Astrocyte (in vitro differentiated cells and primary cell): ENCODE data around the gene MB. TPM values are rescaled to one million over a fixed set of nuclear protein-coding genes. Genes with fewer than 3 reads are reported as not detected.

Experiments
- DNase-seq: peaks from one replicate; pipeline ENCODE4 v3.0.0-alpha.2; 2010; ENCODE audit warnings: low read depth
- FAIRE-seq: peaks from 2 replicates; lab custom pipeline; 2011; peaks lifted over from hg19 to GRCh38; lab: Jason Lieb, UNC
- H2AFZ ChIP-seq: 2 replicates; pipeline ENCODE4 v1.6.0; 2012; ENCODE audit warnings: low read depth, low read length, inconsistent platforms
- H3K27ac ChIP-seq: 2 replicates; pipeline ENCODE4 v1.5.1; 2011; ENCODE audit warnings: low read depth, low read length, inconsistent platforms
- H3K27me3 ChIP-seq: 2 replicates; pipeline ENCODE4 v1.6.0; 2011; ENCODE audit warnings: low read length, inconsistent platforms; ENCODE audit not compliant: insufficient read depth
- H3K36me3 ChIP-seq: 2 replicates; pipeline ENCODE4 v1.5.1; 2011; ENCODE audit warnings: low read length, inconsistent platforms; ENCODE audit not compliant: insufficient read depth
- H3K4me1 ChIP-seq: 2 replicates; pipeline ENCODE4 v1.5.1; 2011; ENCODE audit warnings: low read length, inconsistent platforms; ENCODE audit not compliant: insufficient read depth
- H3K4me2 ChIP-seq: 2 replicates; pipeline ENCODE4 v1.6.0; 2012; ENCODE audit warnings: low read length, inconsistent platforms
- H3K4me3 ChIP-seq: 2 replicates; pipeline ENCODE4 v1.5.1; 2011; ENCODE audit warnings: low read depth, mild to moderate bottlenecking, low read length, inconsistent platforms; ENCODE audit not compliant: insufficient read depth
- H3K79me2 ChIP-seq: 2 replicates; pipeline ENCODE4 v1.6.0; 2012; ENCODE audit warnings: mild to moderate bottlenecking, low read length, inconsistent platforms; ENCODE audit not compliant: insufficient read depth
- H3K9ac ChIP-seq: 2 replicates; pipeline ENCODE4 v1.6.0; 2012; ENCODE audit warnings: mild to moderate bottlenecking, low read length, inconsistent platforms
- H3K9me3 ChIP-seq: 2 replicates; pipeline ENCODE4 v1.5.1; 2012; ENCODE audit warnings: low read depth, mild to moderate bottlenecking, low read length, inconsistent platforms; ENCODE audit not compliant: insufficient read depth
- H4K20me1 ChIP-seq: 2 replicates; pipeline ENCODE4 v1.6.0; 2012; ENCODE audit warnings: low read length, inconsistent platforms; ENCODE audit not compliant: insufficient read depth
- H3K27ac Mint-ChIP-seq: one replicate; pipeline ENCODE4 v1.8.0; 2021; ENCODE audit warnings: mild to moderate bottlenecking, mixed read lengths; ENCODE audit not compliant: unreplicated experiment
- H3K27me3 Mint-ChIP-seq: one replicate; pipeline ENCODE4 v1.8.0; 2021; ENCODE audit warnings: low read depth, mixed read lengths; ENCODE audit not compliant: unreplicated experiment
- H3K36me3 Mint-ChIP-seq: one replicate; pipeline ENCODE4 v1.8.0; 2021; ENCODE audit warnings: low read depth, mixed read lengths; ENCODE audit not compliant: unreplicated experiment
- H3K4me1 Mint-ChIP-seq: one replicate; pipeline ENCODE4 v1.8.0; 2021; ENCODE audit warnings: low read depth, mixed read lengths; ENCODE audit not compliant: unreplicated experiment
- H3K4me3 Mint-ChIP-seq: one replicate; pipeline ENCODE4 v1.8.0; 2021; ENCODE audit warnings: mild to moderate bottlenecking, moderate library complexity, mixed read lengths; ENCODE audit not compliant: unreplicated experiment
- H3K9me3 Mint-ChIP-seq: one replicate; pipeline ENCODE4 v1.8.0; 2021; ENCODE audit warnings: mild to moderate bottlenecking, mixed read lengths; ENCODE audit not compliant: unreplicated experiment
- CTCF ChIP-seq: IDR thresholded peaks from 2 replicates; pipeline ENCODE4 v1.5.1; 2011; ENCODE audit warnings: low read depth, mild to moderate bottlenecking, inconsistent platforms, low read length, moderate library complexity; ENCODE audit not compliant: insufficient read depth
- EZH2 ChIP-seq: IDR thresholded peaks from 2 replicates; pipeline ENCODE4 v1.6.1; 2012; ENCODE audit warnings: mild to moderate bottlenecking, low read length, inconsistent platforms; ENCODE audit not compliant: insufficient read depth
- total RNA-seq: library from RNA; stranded (reverse); gene quantifications from 2 replicates; pipeline ENCODE4 v1.2.1, GENCODE V29; 2021

MB gene
- total RNA-seq, 1 donor from 2014 or later = not detected

- no peak overlapping the region for H3K4me2 ChIP-seq
Measured at GRCh38 chr22:35581023-35581413, 36.1 kb downstream of the MB start.

GRCh38 chr22:35580351-35581022, 36.6 kb downstream of the MB start:
- H4K20me1 ChIP-seq = no peaks in the 10 kb centered on the region
- TF ChIP-seq EZH2 (no peak), CTCF (no peak)
- H3K9ac ChIP-seq = no peak overlapping the region
- no peaks in the 10 kb centered on the region for H3K36me3 ChIP-seq
- no peaks in the 10 kb centered on the region for H3K4me1 ChIP-seq
- H3K9me3 ChIP-seq = no peaks in the 10 kb centered on the region
- peaks cover 25% of the 10 kb centered on the region for H3K27me3 Mint-ChIP-seq
- no peaks in the 10 kb centered on the region for H3K27me3 ChIP-seq
- H3K79me2 ChIP-seq = no peaks in the 10 kb centered on the region
- H3K4me3 ChIP-seq = no peak overlapping the region
- H3K9me3 Mint-ChIP-seq = peaks cover 3% of the 10 kb centered on the region
- H3K27ac ChIP-seq = no peak overlapping the region
- no peak overlapping the region for H3K27ac Mint-ChIP-seq
- H3K4me3 Mint-ChIP-seq = no peak overlapping the region
- no peaks in the 10 kb centered on the region for H3K4me1 Mint-ChIP-seq
- H3K36me3 Mint-ChIP-seq = peaks cover 4% of the 10 kb centered on the region
- H3K4me2 ChIP-seq = no peak overlapping the region
- DNase-seq (no peak), FAIRE-seq (no peak)
- H2AFZ ChIP-seq = no peak overlapping the region

More at GRCh38 chr22:35581023-35581413, 36.1 kb downstream of the MB start:
- no peaks in the 10 kb centered on the region for H3K79me2 ChIP-seq
- DNase-seq (no peak), FAIRE-seq (no peak)
- H3K27ac Mint-ChIP-seq = no peak overlapping the region
- no peaks in the 10 kb centered on the region for H3K4me1 Mint-ChIP-seq
- H3K36me3 Mint-ChIP-seq = peaks cover 4% of the 10 kb centered on the region
- H3K9me3 ChIP-seq = no peaks in the 10 kb centered on the region
- no peak for TF ChIP-seq CTCF
- TF ChIP-seq EZH2 = no peak
- no peak overlapping the region for H3K9ac ChIP-seq
- H3K9me3 Mint-ChIP-seq = peaks cover 3% of the 10 kb centered on the region
- no peaks in the 10 kb centered on the region for H4K20me1 ChIP-seq
- H3K4me3 Mint-ChIP-seq = no peak overlapping the region
- no peaks in the 10 kb centered on the region for H3K27me3 ChIP-seq
- H3K27me3 Mint-ChIP-seq = peaks cover 25% of the 10 kb centered on the region
- H2AFZ ChIP-seq = no peak overlapping the region
- H3K4me1 ChIP-seq = no peaks in the 10 kb centered on the region
- no peak overlapping the region for H3K27ac ChIP-seq
- H3K4me3 ChIP-seq = no peak overlapping the region
- no peaks in the 10 kb centered on the region for H3K36me3 ChIP-seq
